HG02571 (cell line): ENCODE data around the gene HSPA6.
A peak's percentile ranks its signal among the peaks of the same experiment; 100 is the strongest.
"Not testable (repeated sequence)": the region's sequence is repeated elsewhere in the genome, so short reads cannot be mapped to it uniquely, and the experiment has no call there.

Source experiments
- ATAC-seq: cut with Tn5 transposase; IDR thresholded peaks from one replicate; pipeline ENCODE4 v1.9.1; 2021; ENCODE audit warnings: mild to moderate bottlenecking, moderate library complexity; ENCODE audit not compliant: unreplicated experiment

HSPA6 gene

GRCh38 chr1:161531986-161532643, 7.8 kb downstream of the HSPA6 start:
- no peak for ATAC-seq

GRCh38 chr1:161532644-161533567, 8.6 kb downstream of the HSPA6 start:
- ATAC-seq, result not testable (repeated sequence)

- not testable (repeated sequence) for ATAC-seq
Observed at GRCh38 chr1:161537068-161537669, 12.8 kb downstream of the HSPA6 start.

- not testable (repeated sequence) for ATAC-seq
Observed at GRCh38 chr1:161538925-161539479, 14.7 kb downstream of the HSPA6 start.

- peak; percentile 48 for ATAC-seq
Observed at GRCh38 chr1:161539731-161540569, 15.6 kb downstream of the HSPA6 start.

GRCh38 chr1:161540570-161540960, 16.2 kb downstream of the HSPA6 start:
- not testable (repeated sequence) for ATAC-seq

- ATAC-seq, result peak; percentile 40
Observed at GRCh38 chr1:161542091-161542559, 17.8 kb downstream of the HSPA6 start.

GRCh38 chr1:161543125-161543524, 18.8 kb downstream of the HSPA6 start:
- not testable (repeated sequence) for ATAC-seq

- not testable (repeated sequence) for ATAC-seq
Observed at GRCh38 chr1:161545005-161545731, 20.8 kb downstream of the HSPA6 start.

- not testable (repeated sequence) for ATAC-seq
Observed at GRCh38 chr1:161547995-161548741, 23.8 kb downstream of the HSPA6 start.

- ATAC-seq, result not testable (repeated sequence)
Observed at GRCh38 chr1:161548749-161549406, 24.5 kb downstream of the HSPA6 start.

GRCh38 chr1:161549652-161550051, 25.3 kb downstream of the HSPA6 start, which contains the start of gene FCGR3A:
TSS of gene FCGR3A (minus strand) at chr1:161549818. CDS start at chr1:161549736, 82 bp downstream.
- ATAC-seq, result no peak

- not testable (repeated sequence) for ATAC-seq
Observed at GRCh38 chr1:161550942-161551341, 26.6 kb downstream of the HSPA6 start.

- not testable (repeated sequence) for ATAC-seq
Observed at GRCh38 chr1:161553631-161554030, 29.3 kb downstream of the HSPA6 start.

GRCh38 chr1:161554340-161554739, 30.0 kb downstream of the HSPA6 start:
- ATAC-seq, result not testable (repeated sequence)

- ATAC-seq, result not testable (repeated sequence)
Observed at GRCh38 chr1:161554815-161555417, 30.6 kb downstream of the HSPA6 start.

GRCh38 chr1:161556143-161556542, 31.8 kb downstream of the HSPA6 start:
- ATAC-seq, result not testable (repeated sequence)

GRCh38 chr1:161556990-161557389, 32.6 kb downstream of the HSPA6 start:
- not testable (repeated sequence) for ATAC-seq
